SJCRH30 (cell line): ENCODE data around the gene LRRTM4. TPM values are rescaled to one million over a fixed set of nuclear protein-coding genes. Genes with fewer than 3 reads are reported as not detected.
"Not testable (repeated sequence)": the region's sequence is repeated elsewhere in the genome, so short reads cannot be mapped to it uniquely, and the experiment has no call there.

ENCODE experiments used
- DNase-seq, 2 experiments: peaks; one replicate each; pipeline ENCODE4 v3.0.0-alpha.2; 2015 to 2020
- H3K27ac ChIP-seq: fragments of 250-450 bp; sonication (Bioruptor Pico); 2 replicates; pipeline ENCODE4 v1.5.1; 2020; ENCODE audit warnings: mild to moderate bottlenecking, moderate library complexity
- H3K27me3 ChIP-seq: fragments of 250-450 bp; sonication (Bioruptor Pico); 2 replicates; pipeline ENCODE4 v1.5.1; 2020; ENCODE audit warnings: mild to moderate bottlenecking, moderate library complexity
- H3K36me3 ChIP-seq: fragments of 250-450 bp; sonication (Bioruptor Pico); 2 replicates; pipeline ENCODE4 v1.5.1; 2020; ENCODE audit warnings: mild to moderate bottlenecking, moderate library complexity
- H3K4me1 ChIP-seq: fragments of 250-450 bp; sonication (Bioruptor Pico); 2 replicates; pipeline ENCODE4 v1.5.1; 2020; ENCODE audit warnings: mild to moderate bottlenecking, moderate library complexity
- H3K4me3 ChIP-seq: fragments of 250-450 bp; sonication (Bioruptor Pico); 2 replicates; pipeline ENCODE4 v1.5.1; 2020; ENCODE audit warnings: mild to moderate bottlenecking, moderate library complexity
- H3K9me3 ChIP-seq: fragments of 250-450 bp; sonication (Bioruptor Pico); replicated peaks from 2 replicates; pipeline ENCODE4 v1.5.1; 2020; ENCODE audit warnings: mild to moderate bottlenecking, moderate library complexity
- total RNA-seq: library from RNA; depleted of rRNA; stranded (reverse); fragments of >200 nt; shearing (Covaris generic); gene quantifications from 2 replicates; pipeline ENCODE4 v1.2.3, GENCODE V29; 2014

Gene LRRTM4
- total RNA-seq, 1 experiment from 2014 or later = not detected

GRCh38 chr2:77142141-77142540 lies 380.0 kb downstream of the LRRTM4 start:
- no peak overlapping the region for H3K4me3 ChIP-seq
- no peak overlapping the region for H3K27ac ChIP-seq
- no peaks in the 10 kb centered on the region for H3K36me3 ChIP-seq
- no peak for DNase-seq
- no peaks in the 10 kb centered on the region for H3K4me1 ChIP-seq
- H3K9me3 ChIP-seq = no peaks in the 10 kb centered on the region
- no peaks in the 10 kb centered on the region for H3K27me3 ChIP-seq

GRCh38 chr2:77128479-77128878 lies 393.7 kb downstream of the LRRTM4 start:
- H3K27me3 ChIP-seq, DNase-seq, H3K4me3 ChIP-seq: not testable (repeated sequence)

GRCh38 chr2:77127345-77127744 lies 394.8 kb downstream of the LRRTM4 start:
- Histone ChIP-seq H3K4me3 (no peak overlapping the region), H3K9me3 (no peaks in the 10 kb centered on the region), H3K27me3 (no peaks in the 10 kb centered on the region), H3K27ac (no peak overlapping the region), H3K4me1 (no peaks in the 10 kb centered on the region), H3K36me3 (no peaks in the 10 kb centered on the region)
- DNase-seq = no peak

More at GRCh38 chr2:77128479-77128878, 393.7 kb downstream of the LRRTM4 start:
- H3K36me3 ChIP-seq, H3K27ac ChIP-seq, H3K9me3 ChIP-seq, H3K4me1 ChIP-seq: not testable (repeated sequence)

GRCh38 chr2:77121518-77121917 lies 400.7 kb downstream of the LRRTM4 start:
- DNase-seq = no peak
- Histone ChIP-seq H3K9me3 (no peaks in the 10 kb centered on the region), H3K27ac (no peak overlapping the region), H3K4me1 (no peaks in the 10 kb centered on the region), H3K4me3 (no peak overlapping the region), H3K36me3 (no peaks in the 10 kb centered on the region), H3K27me3 (no peaks in the 10 kb centered on the region; the same call in 1 of the 2 replicates)

- Histone ChIP-seq H3K4me1 (no peaks in the 10 kb centered on the region), H3K36me3 (no peaks in the 10 kb centered on the region), H3K27me3 (no peaks in the 10 kb centered on the region; the same call in 1 of the 2 replicates), H3K9me3 (no peaks in the 10 kb centered on the region), H3K4me3 (no peak overlapping the region), H3K27ac (no peak overlapping the region)
- DNase-seq = no peak
These were observed 402.8 kb downstream of the LRRTM4 start for GRCh38 chr2:77119333-77119732.

GRCh38 chr2:77108915-77109314 lies 413.3 kb downstream of the LRRTM4 start:
- no peaks in the 10 kb centered on the region for H3K9me3 ChIP-seq

GRCh38 chr2:77105008-77105407 lies 417.2 kb downstream of the LRRTM4 start:
- no peak for DNase-seq
- H3K36me3 ChIP-seq = no peaks in the 10 kb centered on the region
- no peaks in the 10 kb centered on the region for H3K4me1 ChIP-seq
- no peak overlapping the region for H3K4me3 ChIP-seq
- H3K27me3 ChIP-seq = peaks cover 6% of the 10 kb centered on the region; the same call in 1 of the 2 replicates
- H3K27ac ChIP-seq = no peak overlapping the region
- no peaks in the 10 kb centered on the region for H3K9me3 ChIP-seq

More at GRCh38 chr2:77108915-77109314, 413.3 kb downstream of the LRRTM4 start:
- H3K27ac ChIP-seq = no peak overlapping the region
- H3K4me3 ChIP-seq = no peak overlapping the region
- no peaks in the 10 kb centered on the region for H3K36me3 ChIP-seq
- H3K27me3 ChIP-seq = peaks cover 6% of the 10 kb centered on the region; the same call in 1 of the 2 replicates
- H3K4me1 ChIP-seq = no peaks in the 10 kb centered on the region
- DNase-seq = no peak

GRCh38 chr2:77104554-77104953 lies 417.6 kb downstream of the LRRTM4 start:
- peaks cover 6% of the 10 kb centered on the region; the same call in 1 of the 2 replicates for H3K27me3 ChIP-seq
- DNase-seq = no peak
- no peak overlapping the region for H3K27ac ChIP-seq
- H3K36me3 ChIP-seq = no peaks in the 10 kb centered on the region
- H3K9me3 ChIP-seq = no peaks in the 10 kb centered on the region
- no peak overlapping the region for H3K4me3 ChIP-seq
- H3K4me1 ChIP-seq = no peaks in the 10 kb centered on the region

GRCh38 chr2:77102927-77103326 lies 419.2 kb downstream of the LRRTM4 start:
- H3K9me3 ChIP-seq = no peaks in the 10 kb centered on the region
- no peak overlapping the region for H3K4me3 ChIP-seq
- H3K36me3 ChIP-seq = no peaks in the 10 kb centered on the region
- DNase-seq = no peak
- H3K4me1 ChIP-seq = no peaks in the 10 kb centered on the region
- H3K27ac ChIP-seq = no peak overlapping the region
- peaks cover 6% of the 10 kb centered on the region; the same call in 1 of the 2 replicates for H3K27me3 ChIP-seq

- H3K36me3 ChIP-seq = no peaks in the 10 kb centered on the region
- no peaks in the 10 kb centered on the region for H3K9me3 ChIP-seq
These were observed 420.3 kb downstream of the LRRTM4 start for GRCh38 chr2:77101796-77102452.

GRCh38 chr2:77099961-77100360 lies 422.2 kb downstream of the LRRTM4 start:
- Histone ChIP-seq H3K4me1 (no peaks in the 10 kb centered on the region), H3K36me3 (no peaks in the 10 kb centered on the region), H3K27ac (no peak overlapping the region), H3K9me3 (no peaks in the 10 kb centered on the region), H3K4me3 (no peak overlapping the region), H3K27me3 (peaks cover 6% of the 10 kb centered on the region; the same call in 1 of the 2 replicates)
- DNase-seq = no peak

More at GRCh38 chr2:77101796-77102452, 420.3 kb downstream of the LRRTM4 start:
- Histone ChIP-seq H3K4me1 (no peaks in the 10 kb centered on the region), H3K4me3 (no peak overlapping the region), H3K27me3 (peaks cover 6% of the 10 kb centered on the region; the same call in 1 of the 2 replicates), H3K27ac (no peak overlapping the region)
- DNase-seq = no peak

GRCh38 chr2:77095525-77095924 lies 426.7 kb downstream of the LRRTM4 start:
- H3K27me3 ChIP-seq, DNase-seq, H3K36me3 ChIP-seq, H3K4me1 ChIP-seq, H3K4me3 ChIP-seq, H3K9me3 ChIP-seq, H3K27ac ChIP-seq: not testable (repeated sequence)

- no peaks in the 10 kb centered on the region for H3K4me1 ChIP-seq
- no peaks in the 10 kb centered on the region for H3K9me3 ChIP-seq
- H3K27me3 ChIP-seq = peaks cover 4% of the 10 kb centered on the region; the same call in 1 of the 2 replicates
- no peak overlapping the region for H3K4me3 ChIP-seq
- H3K36me3 ChIP-seq = no peaks in the 10 kb centered on the region
- no peak for DNase-seq
- H3K27ac ChIP-seq = no peak overlapping the region
These were observed 427.1 kb downstream of the LRRTM4 start for GRCh38 chr2:77095096-77095495.

- not testable (repeated sequence) for H3K4me3 ChIP-seq, H3K36me3 ChIP-seq, H3K4me1 ChIP-seq, DNase-seq, H3K9me3 ChIP-seq, H3K27me3 ChIP-seq, H3K27ac ChIP-seq
These were observed 433.8 kb downstream of the LRRTM4 start for GRCh38 chr2:77088424-77088823.

- Histone ChIP-seq H3K27me3 (0 out of 2 replicates have a peak, but pooled peaks cover 5% of the 10 kb centered on the region), H3K36me3 (no peaks in the 10 kb centered on the region), H3K4me1 (no peaks in the 10 kb centered on the region; the same call in 1 of the 2 replicates), H3K9me3 (no peaks in the 10 kb centered on the region), H3K27ac (no peak overlapping the region), H3K4me3 (no peak overlapping the region)
- no peak for DNase-seq
These were observed 434.2 kb downstream of the LRRTM4 start for GRCh38 chr2:77087987-77088414.

- 0 out of 2 replicates have a peak, but pooled peaks cover 5% of the 10 kb centered on the region for H3K27me3 ChIP-seq
- no peak overlapping the region for H3K4me3 ChIP-seq
- no peaks in the 10 kb centered on the region; the same call in 1 of the 2 replicates for H3K4me1 ChIP-seq
- DNase-seq = no peak
- H3K36me3 ChIP-seq = no peaks in the 10 kb centered on the region
- H3K27ac ChIP-seq = no peak overlapping the region
- H3K9me3 ChIP-seq = no peaks in the 10 kb centered on the region
These were observed 435.7 kb downstream of the LRRTM4 start for GRCh38 chr2:77086478-77086877.
